NOMO-1 treated with dmso at 0.1 percent for 144 hours (cell line): Measurements from ENCODE around the gene DEGS2.
"Not testable (repeated sequence)": the region's sequence is repeated elsewhere in the genome, so short reads cannot be mapped to it uniquely, and the experiment has no call there.

Experiments used
- DNase-seq: peaks from one replicate; lab custom pipeline; 2025; ENCODE audit not compliant: unreplicated experiment; lab: John Stamatoyannopoulos, UW

DEGS2 gene

GRCh38 chr14:100180671-100181070 lies 21.2 kb upstream of the DEGS2 start:
- not testable (repeated sequence) for DNase-seq

GRCh38 chr14:100178691-100179090 lies 19.2 kb upstream of the DEGS2 start:
- DNase-seq = no peak

GRCh38 chr14:100176811-100177327 lies 17.4 kb upstream of the DEGS2 start:
- no peak for DNase-seq

GRCh38 chr14:100173353-100173752 lies 13.9 kb upstream of the DEGS2 start:
- DNase-seq = no peak

GRCh38 chr14:100172811-100173210 lies 13.4 kb upstream of the DEGS2 start:
- DNase-seq = no peak

GRCh38 chr14:100170880-100171279 lies 11.4 kb upstream of the DEGS2 start:
- no peak for DNase-seq

GRCh38 chr14:100168506-100168905 lies 9.1 kb upstream of the DEGS2 start:
- DNase-seq = peak; percentile 29

GRCh38 chr14:100165831-100166440 lies 6.5 kb upstream of the DEGS2 start:
- no peak for DNase-seq

- DNase-seq = no peak
Observed at GRCh38 chr14:100165376-100165775, 5.9 kb upstream of the DEGS2 start.

- no peak for DNase-seq
Observed at GRCh38 chr14:100160534-100160916, 1.1 kb upstream of the DEGS2 start.

- DNase-seq = no peak
Observed at GRCh38 chr14:100159865-100160533, 554 bp upstream of the DEGS2 start.

GRCh38 chr14:100158566-100159093 lies 815 bp downstream of the DEGS2 start:
- no peak for DNase-seq

GRCh38 chr14:100157548-100158232 lies 1.8 kb downstream of the DEGS2 start:
- DNase-seq = not testable (repeated sequence)

- no peak for DNase-seq
Observed at GRCh38 chr14:100156776-100157175, 2.7 kb downstream of the DEGS2 start.

- DNase-seq = no peak
Observed at GRCh38 chr14:100155756-100156616, 3.5 kb downstream of the DEGS2 start.

- no peak for DNase-seq
Observed at GRCh38 chr14:100155049-100155621, 4.3 kb downstream of the DEGS2 start.

GRCh38 chr14:100153560-100153959 lies 5.9 kb downstream of the DEGS2 start:
- DNase-seq = no peak

- no peak for DNase-seq
Observed at GRCh38 chr14:100152091-100152490, 7.4 kb downstream of the DEGS2 start.

GRCh38 chr14:100150932-100151587 lies 8.4 kb downstream of the DEGS2 start:
- no peak for DNase-seq
